Memory B cell (primary cell): ENCODE measurements around the gene SPATA21.
"Not testable (repeated sequence)": the region's sequence is repeated elsewhere in the genome, so short reads cannot be mapped to it uniquely, and the experiment has no call there.

Experiments used
- ATAC-seq: fragments of 150-1000 bp; cut with Tn5 transposase; 2 replicates; pipeline ENCODE4 v1.10.0; 2021; ENCODE audit warnings: low read depth, mild to moderate bottlenecking, moderate library complexity
- DNase-seq, 2 donors: peaks; one replicate each; pipeline ENCODE4 v3.0.0; 2022; ENCODE audit warnings: low spot score in 2 of 2
- H3K27ac Mint-ChIP-seq: one replicate; pipeline ENCODE4 v1.8.0; 2022; ENCODE audit warnings: mild to moderate bottlenecking, moderate library complexity, mixed read lengths
- H3K27me3 Mint-ChIP-seq: one replicate; pipeline ENCODE4 v1.8.0; 2022; ENCODE audit warnings: mixed read lengths
- H3K36me3 Mint-ChIP-seq: one replicate; pipeline ENCODE4 v1.8.0; 2022; ENCODE audit warnings: mild to moderate bottlenecking, mixed read lengths
- H3K4me1 Mint-ChIP-seq: one replicate; pipeline ENCODE4 v1.8.0; 2022; ENCODE audit warnings: mixed read lengths
- H3K4me3 Mint-ChIP-seq: one replicate; pipeline ENCODE4 v1.8.0; 2022; ENCODE audit warnings: mild to moderate bottlenecking, moderate library complexity, mixed read lengths
- H3K9me3 Mint-ChIP-seq: one replicate; pipeline ENCODE4 v1.8.0; 2022; ENCODE audit warnings: mixed read lengths

SPATA21 gene, protein sequence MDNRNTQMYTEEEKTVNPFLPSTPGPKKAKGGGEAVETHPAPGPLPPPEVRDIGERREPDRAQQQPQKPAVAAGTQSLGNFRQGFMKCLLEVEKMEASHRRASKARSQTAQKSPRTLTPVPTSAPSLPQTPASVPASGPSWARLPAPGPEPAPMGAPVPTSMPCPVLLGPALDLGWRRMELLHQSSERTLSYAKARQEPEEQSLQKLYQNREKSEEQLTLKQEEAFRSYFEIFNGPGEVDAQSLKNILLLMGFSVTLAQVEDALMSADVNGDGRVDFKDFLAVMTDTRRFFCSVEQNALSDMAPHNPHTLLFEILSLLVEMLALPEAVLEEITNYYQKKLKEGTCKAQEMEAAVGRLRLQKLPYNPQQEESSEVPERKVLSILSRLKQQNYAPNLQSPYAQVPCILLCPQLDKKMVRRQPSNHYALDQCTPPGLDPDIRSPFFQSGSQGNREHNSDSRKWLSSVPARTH

GRCh38 chr1:16436946-16437474 lies at the start of gene SPATA21:
TSS of gene SPATA21 (minus strand) at chr1:16437424. CDS start at chr1:16431371, 6,053 bp downstream.
- no peak within 1 kb of the TSS for H3K27ac Mint-ChIP-seq

GRCh38 chr1:16487011-16487410 lies 49.8 kb upstream of the SPATA21 start:
- ATAC-seq, H3K27me3 Mint-ChIP-seq, H3K4me1 Mint-ChIP-seq, H3K27ac Mint-ChIP-seq, DNase-seq, H3K9me3 Mint-ChIP-seq, H3K4me3 Mint-ChIP-seq: not testable (repeated sequence)
- H3K36me3 Mint-ChIP-seq: peaks cover 15% of the 10 kb centered on the region

More at GRCh38 chr1:16436946-16437474, at the start of gene SPATA21:
- DNase-seq (no peak), ATAC-seq (no peak)
- Mint-ChIP-seq H3K27me3 (no peaks in the 10 kb centered on the region), H3K36me3 (no peaks in the 10 kb centered on the region), H3K4me3 (no peak within 1 kb of the TSS), H3K4me1 (peaks cover 20% of the 10 kb centered on the region), H3K9me3 (no peaks in the 10 kb centered on the region)

DNA sequence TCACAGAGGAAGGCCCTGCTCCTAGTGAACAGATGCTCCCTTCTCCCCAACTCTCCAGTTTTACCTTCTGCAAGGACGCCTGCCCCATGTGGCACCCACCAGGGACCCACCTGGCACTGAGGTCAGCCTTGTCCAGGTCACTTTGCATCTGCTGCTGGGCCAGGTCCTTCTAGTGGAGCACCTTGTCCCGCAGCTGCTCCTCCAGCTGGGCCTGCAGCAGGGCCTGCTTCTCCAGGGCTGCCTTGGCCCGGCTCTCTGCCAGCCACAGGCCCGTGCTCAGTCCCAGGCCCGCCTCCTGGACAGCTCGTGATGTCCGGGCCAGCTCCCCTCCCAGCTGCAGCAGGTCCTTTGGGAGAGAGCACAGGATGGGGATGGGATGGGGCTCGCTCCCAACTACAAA lies 49.1 kb upstream of the SPATA21 start:
- H3K27me3 Mint-ChIP-seq, H3K4me1 Mint-ChIP-seq, H3K27ac Mint-ChIP-seq, DNase-seq, H3K9me3 Mint-ChIP-seq, H3K4me3 Mint-ChIP-seq, ATAC-seq: not testable (repeated sequence)
- peaks cover 16% of the 10 kb centered on the region for H3K36me3 Mint-ChIP-seq

- Mint-ChIP-seq H3K4me3 (no peak overlapping the region), H3K36me3 (peaks cover 19% of the 10 kb centered on the region), H3K4me1 (no peaks in the 10 kb centered on the region), H3K27me3 (no peaks in the 10 kb centered on the region), H3K9me3 (no peaks in the 10 kb centered on the region), H3K27ac (no peak overlapping the region)
- no peak for DNase-seq
- ATAC-seq: no peak
These were observed 47.7 kb upstream of the SPATA21 start for GRCh38 chr1:16484931-16485330.

DNA sequence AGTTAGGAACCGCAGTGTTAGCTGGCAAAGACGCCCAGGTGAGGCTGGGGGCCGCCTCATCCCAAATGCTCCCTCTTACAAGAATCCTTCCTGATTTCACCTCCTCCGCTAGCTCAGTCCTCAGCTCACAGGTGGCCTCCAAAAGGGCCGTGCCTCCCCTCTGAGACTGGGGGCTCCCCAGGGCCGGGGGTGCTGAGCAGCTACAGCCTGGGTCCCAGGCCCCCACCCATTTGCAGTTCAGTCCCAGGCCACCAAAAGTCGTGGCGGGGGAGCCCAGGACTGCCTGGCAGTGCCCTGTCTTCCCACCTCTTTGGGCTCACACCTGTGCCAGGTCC lies 47.2 kb upstream of the SPATA21 start:
- ATAC-seq: no peak
- Mint-ChIP-seq H3K4me3 (no peak overlapping the region), H3K27ac (no peak overlapping the region), H3K9me3 (no peaks in the 10 kb centered on the region), H3K27me3 (no peaks in the 10 kb centered on the region), H3K36me3 (peaks cover 19% of the 10 kb centered on the region), H3K4me1 (no peaks in the 10 kb centered on the region)
- DNase-seq: no peak

DNA sequence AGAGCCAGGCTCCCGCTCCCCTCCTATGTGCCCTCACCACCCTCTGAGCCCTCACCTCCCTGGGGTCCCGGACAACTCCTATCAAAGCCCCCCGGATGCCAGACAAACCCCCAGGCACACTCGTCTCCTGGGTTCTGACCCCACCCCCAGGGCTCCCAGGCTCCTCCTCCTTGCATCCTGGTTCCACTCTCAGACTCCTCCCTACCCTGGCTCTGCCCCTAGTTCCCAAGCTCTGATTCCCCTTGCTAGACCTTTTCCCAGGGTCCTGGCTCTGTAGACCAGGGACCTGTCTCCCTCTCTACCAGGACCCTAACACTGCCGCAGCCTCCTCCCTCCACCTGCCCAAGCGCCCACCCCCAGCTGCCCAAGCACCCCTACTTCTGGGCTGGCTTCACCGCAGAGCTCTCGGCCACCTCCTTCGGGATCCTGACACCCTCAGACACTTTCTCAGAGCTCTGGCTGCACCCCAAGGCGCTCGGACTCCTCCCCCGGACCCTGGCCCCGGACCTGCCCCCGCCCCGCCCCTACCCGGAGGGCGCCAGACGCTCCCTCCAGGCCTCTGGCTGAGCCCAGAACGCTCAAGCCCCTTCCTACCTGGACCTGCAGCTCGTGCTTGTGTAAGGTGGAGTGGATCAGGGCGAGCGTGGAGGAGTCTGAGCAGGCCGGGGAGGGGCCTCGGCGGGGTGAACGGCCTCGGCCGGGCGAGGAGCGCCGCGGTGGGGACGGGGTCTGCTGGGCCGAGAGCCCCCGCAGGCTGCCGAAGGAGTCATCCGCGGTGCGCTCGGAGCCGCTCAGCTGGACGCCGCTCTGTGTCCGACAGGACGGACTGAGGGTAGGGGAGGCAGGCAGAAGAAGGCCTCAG lies 46.6 kb upstream of the SPATA21 start:
- not testable (repeated sequence) for ATAC-seq, H3K27me3 Mint-ChIP-seq, H3K27ac Mint-ChIP-seq, DNase-seq, H3K4me3 Mint-ChIP-seq, H3K9me3 Mint-ChIP-seq, H3K4me1 Mint-ChIP-seq
- H3K36me3 Mint-ChIP-seq: peaks cover 19% of the 10 kb centered on the region

GRCh38 chr1:16483146-16483545 lies 45.9 kb upstream of the SPATA21 start:
- not testable (repeated sequence) for H3K27me3 Mint-ChIP-seq, H3K27ac Mint-ChIP-seq, H3K9me3 Mint-ChIP-seq, ATAC-seq, H3K4me1 Mint-ChIP-seq, DNase-seq, H3K4me3 Mint-ChIP-seq
- H3K36me3 Mint-ChIP-seq: peaks cover 22% of the 10 kb centered on the region

- DNase-seq (no peak), ATAC-seq (no peak)
- Mint-ChIP-seq H3K4me1 (no peaks in the 10 kb centered on the region), H3K27me3 (no peaks in the 10 kb centered on the region), H3K9me3 (no peaks in the 10 kb centered on the region), H3K36me3 (peaks cover 26% of the 10 kb centered on the region), H3K4me3 (no peak overlapping the region), H3K27ac (no peak overlapping the region)
These were observed 40.9 kb upstream of the SPATA21 start for GRCh38 chr1:16478091-16478490.

- H3K27me3 Mint-ChIP-seq, H3K4me3 Mint-ChIP-seq, DNase-seq, H3K27ac Mint-ChIP-seq, H3K4me1 Mint-ChIP-seq, ATAC-seq, H3K9me3 Mint-ChIP-seq: not testable (repeated sequence)
- peaks cover 29% of the 10 kb centered on the region for H3K36me3 Mint-ChIP-seq
These were observed 38.8 kb upstream of the SPATA21 start for GRCh38 chr1:16475771-16476770.

DNA sequence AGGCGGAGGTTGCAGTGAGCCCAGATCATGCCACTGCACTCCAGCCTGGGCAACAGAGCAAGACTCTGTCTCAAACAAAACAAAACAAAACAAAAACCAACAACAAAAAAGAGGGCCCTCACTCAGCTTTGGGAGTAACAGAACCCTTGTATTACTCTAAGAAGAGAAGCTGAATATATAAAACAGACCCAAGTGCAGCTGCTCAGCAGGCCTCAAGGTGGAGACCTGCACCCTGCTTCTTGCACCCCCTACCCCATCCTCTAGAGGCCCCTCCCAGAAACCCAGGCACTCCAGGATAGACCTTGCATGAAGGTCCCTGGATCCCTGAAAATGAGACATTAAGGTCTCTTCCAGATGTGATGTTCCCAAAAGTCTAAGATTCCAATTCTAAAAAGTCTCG lies 37.7 kb upstream of the SPATA21 start:
- H3K36me3 Mint-ChIP-seq: peaks cover 25% of the 10 kb centered on the region
- not testable (repeated sequence) for H3K4me3 Mint-ChIP-seq, H3K27me3 Mint-ChIP-seq, H3K4me1 Mint-ChIP-seq, H3K27ac Mint-ChIP-seq, ATAC-seq, H3K9me3 Mint-ChIP-seq, DNase-seq

DNA sequence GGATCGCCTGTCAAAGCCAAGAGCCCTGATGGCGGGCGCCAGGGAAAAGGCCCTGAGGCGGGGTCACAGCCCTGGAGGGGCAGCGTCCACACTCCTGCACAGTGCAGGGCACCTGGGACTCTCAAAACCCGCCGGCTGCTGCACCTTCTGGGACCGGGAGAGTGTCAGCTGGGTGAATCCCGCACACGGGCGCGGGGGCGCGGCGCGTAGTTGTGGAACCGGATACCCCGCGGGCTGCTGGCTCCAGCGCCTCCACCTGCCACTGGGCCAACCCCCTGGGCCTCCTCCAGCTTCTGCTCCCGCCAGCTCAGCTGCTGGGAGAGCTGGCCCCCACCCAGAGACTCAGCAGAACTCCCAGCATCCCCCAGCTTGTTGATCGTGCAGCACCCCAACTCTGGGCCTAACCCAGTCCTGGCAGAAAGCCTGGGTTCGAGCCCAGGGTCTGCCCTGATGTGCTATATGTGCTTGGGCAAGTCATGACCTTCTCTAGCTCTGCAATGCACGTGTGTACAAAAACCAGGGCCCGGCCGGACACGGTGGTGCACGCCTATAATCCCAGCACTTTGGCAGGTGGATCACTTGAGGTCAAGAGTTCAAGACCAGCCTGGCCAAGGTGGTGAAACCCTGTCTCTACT lies 37.1 kb upstream of the SPATA21 start:
- H3K27me3 Mint-ChIP-seq: no peaks in the 10 kb centered on the region
- no peak for ATAC-seq
- H3K4me3 Mint-ChIP-seq: no peak overlapping the region
- no peaks in the 10 kb centered on the region for H3K9me3 Mint-ChIP-seq
- H3K4me1 Mint-ChIP-seq: no peaks in the 10 kb centered on the region
- no peak overlapping the region for H3K27ac Mint-ChIP-seq
- peaks cover 27% of the 10 kb centered on the region for H3K36me3 Mint-ChIP-seq
- DNase-seq: no peak

GRCh38 chr1:16468558-16468957 lies 31.3 kb upstream of the SPATA21 start:
- Mint-ChIP-seq H3K4me1 (no peaks in the 10 kb centered on the region), H3K36me3 (peaks cover 16% of the 10 kb centered on the region), H3K9me3 (no peaks in the 10 kb centered on the region), H3K27ac (no peak overlapping the region), H3K4me3 (no peak overlapping the region), H3K27me3 (no peaks in the 10 kb centered on the region)
- ATAC-seq (no peak), DNase-seq (no peak)
